GM13977 (cell line): ENCODE measurements around the gene SUPT3H.
"Not testable (repeated sequence)": the region's sequence is repeated elsewhere in the genome, so short reads cannot be mapped to it uniquely, and the experiment has no call there.

Source experiments
- DNase-seq: peaks from one replicate; pipeline ENCODE4 v3.0.0; 2012; ENCODE audit warnings: low spot score
- in situ Hi-C: fragments of 300-500 bp; cut with MboI; formaldehyde crosslinking; loops from one replicate; pipeline ENCODE4 v1.12.0; 2022; ENCODE audit warnings: low sequenced_read_pairs, low pct_unique_long_range_greater_than_20kb, mixed read lengths, inconsistent platforms; ENCODE audit not compliant: unreplicated experiment
- TF ChIP-seq, protein P1 (sequence below): IDR thresholded peaks from 2 replicates; pipeline ENCODE4 v1.5.1; 2012; ENCODE audit warnings: mild to moderate bottlenecking, control low read depth; ENCODE audit not compliant: insufficient read depth; ENCODE audit errors: extremely low read depth, missing control alignments

The SUPT3H gene

GRCh38 chr6:45052325-45052724 is 325.4 kb downstream of the SUPT3H start:
- DNase-seq, result no peak
- in situ Hi-C loops, result no loop called here
- TF ChIP-seq, protein P1, sequence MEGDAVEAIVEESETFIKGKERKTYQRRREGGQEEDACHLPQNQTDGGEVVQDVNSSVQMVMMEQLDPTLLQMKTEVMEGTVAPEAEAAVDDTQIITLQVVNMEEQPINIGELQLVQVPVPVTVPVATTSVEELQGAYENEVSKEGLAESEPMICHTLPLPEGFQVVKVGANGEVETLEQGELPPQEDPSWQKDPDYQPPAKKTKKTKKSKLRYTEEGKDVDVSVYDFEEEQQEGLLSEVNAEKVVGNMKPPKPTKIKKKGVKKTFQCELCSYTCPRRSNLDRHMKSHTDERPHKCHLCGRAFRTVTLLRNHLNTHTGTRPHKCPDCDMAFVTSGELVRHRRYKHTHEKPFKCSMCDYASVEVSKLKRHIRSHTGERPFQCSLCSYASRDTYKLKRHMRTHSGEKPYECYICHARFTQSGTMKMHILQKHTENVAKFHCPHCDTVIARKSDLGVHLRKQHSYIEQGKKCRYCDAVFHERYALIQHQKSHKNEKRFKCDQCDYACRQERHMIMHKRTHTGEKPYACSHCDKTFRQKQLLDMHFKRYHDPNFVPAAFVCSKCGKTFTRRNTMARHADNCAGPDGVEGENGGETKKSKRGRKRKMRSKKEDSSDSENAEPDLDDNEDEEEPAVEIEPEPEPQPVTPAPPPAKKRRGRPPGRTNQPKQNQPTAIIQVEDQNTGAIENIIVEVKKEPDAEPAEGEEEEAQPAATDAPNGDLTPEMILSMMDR, result no peak

- in situ Hi-C loops, result no loop called here
- DNase-seq, result no peak
- TF ChIP-seq, protein P1, result no peak
Measured at GRCh38 chr6:45049188-45049843, 328.4 kb downstream of the SUPT3H start.

- DNase-seq, result no peak
- TF ChIP-seq, protein P1, result no peak
- in situ Hi-C loops, result no loop called here
Measured at GRCh38 chr6:45047573-45047972, 330.2 kb downstream of the SUPT3H start.

DNA sequence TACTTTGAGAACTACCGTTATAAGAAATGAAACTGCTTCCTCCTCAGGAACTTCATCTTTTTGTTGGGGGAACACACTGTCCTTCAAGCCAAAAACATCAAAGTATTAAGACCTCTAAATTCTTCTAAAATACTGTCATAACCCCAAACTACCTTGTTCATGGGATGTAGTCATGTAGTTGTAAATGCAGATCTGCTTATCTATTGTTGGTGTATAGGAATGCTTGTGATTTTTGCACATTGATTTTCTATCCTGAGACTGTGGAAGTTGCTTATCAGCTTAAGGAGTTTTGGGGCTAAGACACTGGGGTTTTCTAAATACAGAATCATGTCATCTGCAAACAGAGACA is 332.5 kb downstream of the SUPT3H start:
- in situ Hi-C loops, result no loop called here
- TF ChIP-seq, protein P1, result no peak
- no peak for DNase-seq

DNA sequence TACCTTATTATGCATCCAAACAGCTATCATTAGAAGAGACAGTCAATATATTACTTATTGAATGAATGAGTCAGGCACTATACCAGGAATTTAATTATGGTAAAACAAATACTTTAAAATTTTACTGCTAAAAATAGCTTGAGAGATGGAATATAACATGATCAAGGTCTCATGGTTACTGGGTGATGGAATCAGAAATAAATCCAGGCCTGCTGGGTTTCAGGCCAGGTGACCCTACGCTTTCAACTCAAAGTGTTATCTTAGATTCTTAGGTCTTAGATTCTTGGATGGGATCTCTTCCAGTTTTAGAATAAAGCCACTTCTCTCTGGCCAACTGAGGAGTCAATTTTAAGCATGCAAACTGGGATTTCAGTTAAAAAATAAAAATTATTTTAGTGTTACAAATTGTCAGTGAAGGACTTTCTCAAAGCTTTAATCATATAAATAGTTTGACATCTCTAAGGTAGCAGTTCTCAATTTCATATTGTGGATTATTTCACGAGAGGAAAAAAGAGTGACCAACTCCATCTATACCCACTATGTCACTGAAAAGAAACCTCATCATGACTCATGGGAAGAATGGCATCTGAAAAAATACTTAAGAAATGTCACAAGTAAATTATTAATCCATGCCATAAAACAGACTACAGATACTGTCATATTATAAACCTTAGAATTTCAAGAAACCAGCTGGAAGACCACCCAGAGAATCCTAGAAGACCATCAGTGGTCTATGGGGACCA is 333.1 kb downstream of the SUPT3H start:
- DNase-seq, result no peak
- in situ Hi-C loops, result no loop called here
- TF ChIP-seq, protein P1, result no peak

DNA sequence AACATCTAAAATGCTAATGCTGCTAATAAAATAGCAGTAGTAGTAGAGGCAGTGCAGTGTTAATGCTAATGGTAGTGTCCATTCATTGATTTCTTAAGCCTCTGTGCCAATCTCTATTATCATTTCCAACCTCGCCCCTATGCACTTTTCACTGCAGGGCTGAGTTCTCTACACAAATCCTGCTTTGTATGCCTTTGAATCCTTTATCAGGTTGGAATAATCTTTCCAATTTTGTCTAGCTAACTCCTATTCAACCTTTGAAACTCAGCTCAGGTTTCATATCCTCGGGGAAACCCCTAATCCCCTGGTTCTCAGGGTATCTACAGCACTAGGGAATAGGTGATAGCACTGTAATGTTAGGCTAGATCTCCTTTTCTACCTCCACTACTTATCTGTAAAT is 333.6 kb downstream of the SUPT3H start:
- in situ Hi-C loops, result no loop called here
- DNase-seq, result no peak
- TF ChIP-seq, protein P1, result no peak

DNA sequence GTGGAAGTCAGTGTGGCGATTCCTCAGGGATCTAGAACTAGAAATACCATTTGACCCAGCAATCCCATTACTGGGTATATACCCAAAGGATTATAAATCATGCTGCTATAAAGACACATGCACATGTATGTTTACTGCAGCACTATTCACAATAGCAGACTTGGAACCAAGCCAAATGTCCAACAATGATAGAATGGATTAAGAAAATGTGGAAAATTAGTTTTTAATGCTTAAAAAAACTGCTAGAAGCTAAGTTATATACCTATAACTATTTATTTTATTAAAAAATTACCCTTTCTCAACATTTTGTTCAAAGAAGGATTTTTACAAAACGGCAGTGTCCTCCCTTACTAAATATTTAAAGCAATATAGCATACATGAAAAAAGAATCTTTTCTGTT is 335.1 kb downstream of the SUPT3H start:
- in situ Hi-C loops, DNase-seq: not testable (repeated sequence)
